ENCODE data around the gene PTPRR.

Gene PTPRR

DNA sequence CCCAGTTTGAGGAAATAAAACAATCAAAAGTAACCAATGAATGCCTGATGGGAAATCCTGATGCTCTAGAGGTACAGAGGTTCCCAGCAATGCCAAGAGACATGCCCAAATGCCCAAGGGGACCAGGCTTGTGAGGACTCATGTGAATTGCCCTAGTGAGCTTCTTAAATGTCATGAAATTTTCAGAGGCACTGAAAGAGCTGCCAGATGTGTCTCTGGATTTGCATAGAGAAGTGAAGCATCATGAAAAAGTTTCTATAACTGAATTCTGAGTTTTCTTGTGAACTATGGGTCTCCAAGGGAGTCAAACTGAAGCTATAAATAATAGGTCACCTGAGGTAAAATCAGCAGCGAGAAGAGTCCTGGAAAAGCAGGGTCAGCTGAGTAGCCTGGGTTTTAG lies 9.9 kb downstream of the PTPRR start:
- DNase-seq (ENCODE audit: low read depth in 2 of 2): no peak

DNA sequence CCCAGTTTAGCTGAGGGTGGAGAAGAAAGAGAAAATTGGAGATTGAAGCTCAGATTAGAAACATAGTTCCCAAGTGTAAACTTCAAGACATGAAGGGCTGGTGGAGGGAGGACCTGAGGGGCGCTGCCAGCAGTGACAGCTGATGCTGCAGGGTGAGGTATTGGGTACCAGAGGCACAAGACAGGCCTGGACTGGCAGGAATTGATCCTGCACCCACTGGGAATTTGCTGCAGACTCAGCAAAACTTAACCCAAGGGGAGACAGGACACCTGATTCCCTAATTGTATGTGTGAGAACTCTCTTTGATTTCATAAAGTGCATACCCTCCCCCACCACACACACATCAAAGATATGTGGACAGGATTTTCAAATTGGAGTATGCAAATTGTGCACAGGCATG lies 11.6 kb downstream of the PTPRR start:
- no peak for DNase-seq (ENCODE audit: low read depth in 2 of 2)

DNA sequence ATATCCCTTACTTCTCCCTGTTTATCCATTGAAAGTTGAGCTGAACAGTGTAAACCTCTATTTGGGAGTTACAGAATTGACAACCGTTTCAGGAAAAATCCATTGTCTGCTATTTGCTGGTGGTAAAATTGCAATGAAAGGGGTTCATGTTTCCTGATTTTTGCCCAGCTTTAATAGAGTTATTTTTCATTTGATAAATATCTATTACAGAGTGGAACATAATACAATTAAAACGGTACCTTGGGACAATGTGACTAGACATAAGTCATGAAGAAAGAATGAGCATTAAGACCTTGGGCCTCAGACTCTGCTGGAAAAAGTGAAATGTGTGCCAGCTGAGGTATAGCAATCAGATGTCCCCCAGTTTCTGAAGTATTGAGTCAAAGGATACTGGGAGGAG lies 13.1 kb downstream of the PTPRR start:
- no peak for DNase-seq (ENCODE audit: low read depth in 2 of 2)

DNA sequence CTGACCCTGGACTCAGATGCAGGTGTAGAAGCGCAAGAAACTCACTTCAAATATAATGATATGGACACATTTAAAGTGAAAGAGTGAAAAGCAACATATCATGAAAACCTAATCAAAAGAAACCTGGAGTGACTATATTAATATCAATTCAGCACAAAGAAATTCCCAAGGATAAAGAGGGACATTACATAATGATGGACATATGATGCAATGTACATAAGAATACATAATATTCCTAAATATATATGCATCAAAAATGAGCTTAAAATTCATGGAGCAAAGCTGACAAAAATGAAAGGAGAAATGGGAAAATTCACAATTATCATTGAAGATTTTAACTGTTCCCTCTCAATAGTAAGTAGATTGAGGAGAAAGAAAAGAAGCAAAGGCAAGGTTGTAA lies 24.6 kb downstream of the PTPRR start:
- DNase-seq (ENCODE audit: low read depth in 2 of 2): no peak

DNA sequence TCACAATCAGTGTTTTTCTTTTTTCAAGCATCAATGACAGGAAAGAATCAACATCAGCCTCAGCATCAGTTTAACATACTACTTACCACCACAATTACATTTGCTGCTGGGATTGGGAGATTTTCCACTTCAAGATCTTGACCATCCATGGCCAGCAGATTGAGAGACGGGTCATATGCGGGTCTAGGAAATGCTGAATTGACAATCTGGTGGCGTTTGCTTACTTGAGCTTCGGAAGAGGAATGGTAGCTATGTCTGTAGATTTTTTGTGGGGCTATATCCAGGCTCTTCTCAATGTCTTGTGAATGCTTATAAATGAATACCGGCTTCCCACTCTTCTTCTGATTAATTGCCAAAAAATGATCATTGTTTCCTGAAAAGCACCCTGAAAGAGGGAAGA lies 27.9 kb downstream of the PTPRR start:
- DNase-seq (ENCODE audit: low read depth in 2 of 2): no peak

DNA sequence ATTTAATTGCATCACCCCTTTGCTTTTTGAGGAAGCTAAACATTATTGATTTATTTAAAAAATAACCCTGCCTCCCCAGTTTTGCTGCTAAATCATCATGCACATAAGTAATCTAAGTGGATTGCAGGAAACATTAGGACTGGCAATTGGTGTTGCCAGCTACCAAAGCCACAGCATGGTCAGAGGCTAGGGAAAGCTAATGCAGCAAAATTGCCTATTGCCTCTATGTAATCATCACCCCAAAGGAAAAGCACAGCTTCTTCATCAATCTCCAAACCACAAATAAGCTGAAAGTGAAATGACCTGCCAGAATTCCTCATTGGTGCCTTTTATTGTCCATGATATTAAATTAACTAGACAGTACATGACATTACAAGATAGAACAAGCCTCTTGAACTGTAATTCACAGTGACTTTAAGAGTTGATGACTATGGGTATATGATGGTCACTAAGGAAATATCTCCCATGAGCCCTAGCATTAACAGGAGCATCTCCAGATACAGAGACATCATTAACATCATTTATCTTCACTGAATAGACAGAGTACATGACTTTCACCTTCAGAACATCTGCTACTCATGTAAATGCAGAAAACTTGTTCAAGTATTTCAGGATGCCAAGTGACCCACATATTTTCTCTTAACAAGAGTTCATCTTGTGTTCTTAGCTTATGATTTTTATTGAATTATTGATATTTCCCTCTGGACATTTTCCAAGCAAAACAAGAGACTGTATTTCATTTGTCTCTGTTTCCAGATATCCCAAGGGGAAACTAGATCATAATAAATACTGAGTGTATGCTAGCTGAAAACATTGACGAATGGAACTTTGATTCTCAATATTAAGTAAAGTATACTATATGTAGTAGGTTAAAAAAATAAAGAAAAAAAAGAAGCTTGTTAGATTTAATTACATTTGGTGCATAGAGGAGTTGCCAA lies 29.4 kb downstream of the PTPRR start:
- no peak for DNase-seq (ENCODE audit: low read depth in 2 of 2)

DNA sequence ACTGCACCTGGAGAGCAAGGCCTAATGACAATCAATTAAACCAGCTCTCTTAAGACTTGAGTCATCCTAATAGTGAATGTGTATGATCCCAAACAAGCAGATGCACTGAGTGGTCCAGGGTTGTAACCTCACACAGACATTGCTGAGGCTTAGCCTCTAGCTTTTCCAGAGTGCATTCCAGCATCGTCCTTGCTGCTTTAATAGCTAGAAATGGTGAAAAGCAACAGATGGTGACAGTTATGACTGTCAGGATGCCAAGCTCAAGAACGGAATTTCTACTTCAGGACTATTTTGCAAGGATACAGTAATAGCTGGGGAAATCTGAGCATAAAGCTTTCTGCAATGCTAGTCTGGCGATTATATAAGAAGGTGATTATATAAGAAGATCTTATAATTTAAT lies 34.6 kb downstream of the PTPRR start:
- DNase-seq (ENCODE audit: low read depth in 2 of 2): no peak

DNA sequence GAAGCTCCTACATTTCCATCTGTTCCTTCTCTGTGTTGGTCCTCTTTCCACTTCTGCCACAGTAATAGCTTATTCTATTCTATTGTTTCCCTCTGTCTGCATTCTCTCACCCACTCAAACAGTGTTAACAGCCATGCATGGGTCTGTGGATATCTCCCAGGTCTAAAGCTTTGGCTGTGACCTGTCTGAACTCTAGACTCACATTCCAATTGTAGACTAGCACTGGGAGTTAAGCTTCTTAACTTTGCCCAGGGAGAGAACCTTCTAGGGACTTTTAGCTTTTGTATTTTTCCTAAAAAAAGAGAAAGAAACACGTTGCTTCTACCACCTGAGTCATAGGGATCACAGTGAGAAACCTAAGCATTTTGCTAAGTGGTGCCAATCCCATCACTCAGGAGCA lies 36.7 kb downstream of the PTPRR start:
- DNase-seq (ENCODE audit: low read depth in 2 of 2): no peak

DNA sequence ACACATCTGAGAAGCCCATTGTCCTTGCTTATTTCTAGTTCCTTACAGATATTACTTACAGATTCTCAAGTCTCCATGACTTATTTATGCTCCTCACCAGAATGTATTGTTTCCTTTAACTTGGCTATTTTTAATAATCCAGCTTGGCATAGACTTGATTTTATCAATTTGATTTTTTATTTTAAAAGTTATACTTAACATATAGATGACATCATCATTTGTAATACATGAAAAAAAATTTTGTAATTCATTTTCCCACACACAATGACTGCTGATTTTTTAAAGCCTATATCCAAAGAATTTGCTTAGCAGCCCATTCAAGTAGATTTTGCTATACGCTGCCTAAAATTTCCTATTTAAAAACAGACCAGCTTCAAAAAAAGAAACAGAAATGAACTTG lies 39.8 kb downstream of the PTPRR start:
- DNase-seq (ENCODE audit: low read depth in 2 of 2): no peak

DNA sequence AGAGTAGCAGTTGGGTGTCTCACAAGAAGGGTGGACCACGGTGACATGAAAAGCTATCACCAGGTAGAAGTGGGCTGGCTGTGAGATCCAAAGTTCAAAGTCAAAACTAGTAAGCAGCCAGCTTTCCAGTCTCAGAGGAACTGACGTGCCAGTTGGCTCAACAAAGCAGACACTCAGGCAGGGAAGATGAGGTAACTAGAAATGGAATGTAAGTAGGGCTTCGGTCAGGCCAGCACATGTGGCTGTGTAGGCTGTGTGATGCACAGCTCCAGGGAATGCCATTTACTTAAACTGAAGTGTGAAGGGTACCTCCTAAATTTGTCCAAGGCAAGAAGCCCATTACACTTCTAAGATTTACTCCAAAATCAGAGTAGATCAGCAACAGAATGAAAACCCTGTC lies 43.6 kb downstream of the PTPRR start:
- DNase-seq (ENCODE audit: low read depth in 2 of 2): no peak

DNA sequence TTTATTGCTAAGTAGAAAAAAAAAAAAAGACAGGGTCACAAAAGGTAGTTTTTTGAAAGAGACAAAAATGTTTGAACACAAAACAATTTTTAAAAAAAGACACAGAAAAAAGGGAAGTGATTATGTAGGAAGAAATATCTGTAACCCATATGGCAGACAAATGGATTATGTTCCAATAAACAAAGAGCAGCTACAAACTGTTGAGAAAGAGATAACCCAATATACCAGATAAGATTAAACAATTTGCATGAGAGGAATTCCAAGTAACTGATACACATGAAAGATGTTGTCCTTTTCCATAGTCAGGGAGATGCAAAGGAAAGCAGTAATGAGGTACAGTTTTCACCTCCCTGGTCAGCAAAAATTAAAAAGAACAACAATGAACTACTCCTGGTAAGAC lies 44.9 kb downstream of the PTPRR start:
- no peak for DNase-seq (ENCODE audit: low read depth in 2 of 2)

DNA sequence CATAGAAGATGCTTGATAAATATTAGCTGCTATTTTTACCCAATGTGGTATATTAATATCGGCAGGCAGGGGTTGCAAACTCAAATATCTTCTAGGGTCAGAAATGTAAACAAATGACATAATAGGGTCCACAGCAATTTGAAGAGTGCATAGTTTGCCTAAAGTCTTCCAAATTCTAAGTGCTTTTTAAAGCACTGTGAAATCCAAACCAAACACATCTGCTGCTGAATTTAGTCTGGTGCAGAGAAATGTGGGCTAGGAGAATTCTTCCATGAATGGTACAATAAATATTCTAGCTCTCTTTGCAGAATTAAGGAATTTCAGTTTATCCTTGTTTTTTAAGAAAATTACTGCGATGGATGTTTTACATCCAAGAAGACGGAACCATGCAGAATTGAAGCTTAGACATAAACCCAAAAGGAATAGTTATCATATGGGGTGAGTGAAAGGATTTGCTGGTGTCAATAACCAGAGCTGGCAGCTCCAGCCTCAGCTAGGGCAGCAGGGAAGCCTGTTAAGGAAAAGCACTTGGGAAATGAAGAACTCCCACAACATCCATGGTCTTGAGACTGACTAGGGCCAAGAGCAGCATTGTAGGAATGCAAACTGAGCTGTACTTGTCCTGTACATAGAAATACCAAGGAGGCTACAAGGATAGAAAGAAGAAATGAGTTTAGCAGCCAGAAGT lies 65.5 kb downstream of the PTPRR start:
- no peak for DNase-seq (ENCODE audit: low read depth in 2 of 2)

DNA sequence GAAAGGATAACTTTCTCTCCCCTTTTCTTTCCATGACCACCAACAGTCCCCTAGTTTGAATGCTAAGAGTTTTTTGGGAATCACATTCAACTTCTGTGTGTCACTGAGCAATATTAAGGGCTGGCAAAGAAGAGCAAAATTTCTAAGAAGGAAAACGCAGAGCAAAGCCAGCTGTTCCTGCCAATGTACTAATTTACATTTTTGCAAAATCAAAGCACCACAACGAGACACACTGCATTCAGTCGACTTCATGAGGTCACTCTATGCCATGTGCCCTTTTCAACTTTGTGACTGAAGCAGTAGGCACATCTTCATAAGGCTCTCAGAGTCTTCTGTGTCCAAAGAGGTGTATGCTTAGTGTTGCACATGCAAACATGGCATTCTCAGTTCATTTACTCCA lies 66.4 kb downstream of the PTPRR start:
- DNase-seq (ENCODE audit: low read depth in 2 of 2): no peak

DNA sequence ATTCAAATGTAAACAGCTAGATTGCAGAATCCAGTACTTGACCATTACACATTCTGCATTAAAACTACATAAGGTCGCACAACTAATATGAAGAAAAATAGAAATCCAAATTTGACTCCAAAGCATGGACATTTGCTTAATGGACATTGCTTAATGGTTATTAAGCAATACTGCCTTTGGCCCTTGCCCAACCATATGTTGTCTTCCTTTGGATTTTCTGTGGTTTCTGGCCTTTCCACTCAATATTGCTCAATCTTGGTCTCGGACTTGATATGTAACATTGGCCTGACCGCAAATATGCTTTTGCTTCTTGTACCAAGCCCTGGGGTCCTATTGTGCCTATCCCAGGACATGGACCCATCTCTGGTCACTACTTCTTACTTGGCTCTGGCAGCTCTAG lies 67.2 kb downstream of the PTPRR start:
- DNase-seq (ENCODE audit: low read depth in 2 of 2): no peak

DNA sequence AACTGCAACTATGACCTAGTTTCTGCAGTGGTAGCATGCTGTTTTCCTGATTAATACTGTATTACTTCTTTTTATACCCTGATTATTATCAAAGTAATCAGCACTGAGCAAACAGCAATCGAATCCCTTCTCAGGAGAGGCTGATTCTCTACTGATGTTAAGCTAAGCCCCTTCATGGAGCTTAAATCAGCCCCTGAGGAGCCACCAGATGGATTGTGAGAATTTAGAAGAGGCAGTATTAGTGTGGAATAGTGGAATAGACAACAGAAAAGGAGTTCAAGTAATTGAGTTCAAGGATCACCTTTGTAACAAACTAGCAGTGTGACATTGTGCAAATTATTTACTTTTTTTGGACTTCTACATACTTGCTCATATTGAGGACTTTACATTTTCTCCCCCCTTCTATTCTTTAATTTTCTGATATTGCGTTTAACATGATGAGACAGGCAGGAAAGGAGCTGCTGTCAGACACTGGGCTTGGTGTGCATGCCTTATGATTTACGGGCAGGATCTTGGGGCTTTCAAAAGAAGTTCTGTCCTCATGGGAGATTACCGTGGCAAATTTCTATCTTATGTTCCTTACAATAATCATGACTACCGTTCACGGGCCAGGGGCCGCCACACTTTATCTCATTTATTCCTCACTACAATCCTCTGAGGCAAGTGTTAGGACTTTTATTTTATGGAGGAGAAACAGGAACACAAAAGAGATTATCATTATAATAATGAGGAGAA lies 68.0 kb downstream of the PTPRR start:
- DNase-seq (ENCODE audit: low read depth in 2 of 2): no peak

DNA sequence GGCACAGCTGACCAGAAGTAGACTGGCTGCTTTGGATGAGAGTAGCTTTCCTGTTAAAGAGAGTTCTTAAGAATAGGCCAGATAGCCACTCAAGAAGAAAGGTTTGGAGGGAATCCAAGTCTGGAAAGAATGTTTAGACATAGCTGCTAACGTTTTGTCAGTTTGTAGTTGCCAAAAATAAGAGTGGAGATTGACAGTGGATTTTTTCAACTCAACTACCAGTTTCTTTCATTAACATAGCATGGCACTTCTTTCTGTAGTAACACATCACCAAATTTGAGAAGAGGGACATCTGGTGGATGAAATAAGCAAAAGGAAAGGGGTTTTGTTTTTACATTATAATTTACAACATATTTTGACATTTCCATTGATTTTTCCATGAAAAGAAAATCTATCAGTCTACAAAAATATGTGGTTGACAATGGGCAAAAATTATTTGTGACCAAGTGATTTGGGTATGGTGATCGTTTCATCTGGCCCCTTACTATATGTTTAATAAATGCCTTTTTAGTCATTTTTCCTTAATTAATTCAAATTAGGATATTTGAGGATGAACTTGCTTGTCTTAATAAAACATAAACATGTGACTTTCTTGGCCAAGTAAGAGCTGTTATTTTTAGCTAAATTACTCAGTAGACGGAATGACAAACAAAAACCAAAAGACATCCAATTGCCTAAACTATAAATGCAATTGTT lies 71.1 kb downstream of the PTPRR start:
- DNase-seq (ENCODE audit: low read depth in 2 of 2): no peak

DNA sequence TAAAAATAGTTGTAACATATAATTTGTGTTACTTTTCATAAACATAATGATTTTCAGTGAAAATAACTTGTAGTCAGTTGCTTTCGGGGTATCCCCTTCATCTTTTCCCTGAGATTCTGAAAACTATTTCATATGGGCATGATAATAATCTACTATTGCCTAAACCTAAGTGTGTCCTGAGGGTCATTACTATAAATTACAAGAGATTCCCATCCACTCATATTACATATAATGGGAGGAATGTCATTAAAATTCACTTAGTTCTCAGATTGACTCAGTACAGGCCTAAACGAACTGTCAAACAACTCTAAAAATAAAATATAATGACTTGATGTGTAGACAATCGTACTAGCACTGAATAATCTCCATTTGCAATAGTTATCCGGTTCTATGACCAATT lies 72.7 kb downstream of the PTPRR start:
- DNase-seq (ENCODE audit: low read depth in 2 of 2): no peak

DNA sequence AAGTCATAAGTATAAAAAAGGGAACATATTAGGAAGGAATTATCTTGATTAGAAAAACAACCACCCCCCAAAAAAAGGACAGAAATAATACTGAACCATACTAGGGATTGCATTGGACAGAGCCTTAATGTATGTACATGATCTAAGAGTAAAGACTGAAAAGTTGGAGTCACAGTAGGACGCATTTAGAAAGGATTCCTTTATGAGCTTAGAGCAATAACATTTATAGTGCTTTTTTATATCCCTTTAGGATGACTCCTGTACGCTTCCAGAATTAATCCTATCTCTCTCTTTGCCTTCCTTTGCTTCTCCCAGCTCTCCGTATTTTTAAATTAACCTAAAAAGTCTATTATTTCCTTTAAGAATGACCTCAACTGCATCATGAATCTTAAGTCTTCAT lies 75.3 kb downstream of the PTPRR start:
- no peak for DNase-seq (ENCODE audit: low read depth in 2 of 2)

DNA sequence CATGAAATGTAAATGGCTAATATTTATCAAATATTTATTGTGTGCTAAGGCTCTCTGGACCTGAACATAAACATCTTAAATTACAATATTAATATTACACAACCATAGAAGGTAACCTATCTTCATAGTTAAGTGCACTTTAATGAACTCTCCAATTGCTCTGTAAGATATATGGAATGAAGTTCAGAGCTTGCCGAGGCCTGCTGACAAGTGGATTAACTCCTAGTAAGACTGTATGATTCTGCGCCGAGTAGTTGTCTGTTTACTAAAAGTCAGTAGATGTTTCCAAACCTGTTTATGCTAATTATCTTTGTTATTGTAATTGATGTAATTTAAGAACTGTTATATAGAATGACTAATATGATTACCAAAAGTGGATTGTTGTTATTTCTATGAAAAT lies 77.2 kb downstream of the PTPRR start:
- DNase-seq (ENCODE audit: low read depth in 2 of 2): no peak

DNA sequence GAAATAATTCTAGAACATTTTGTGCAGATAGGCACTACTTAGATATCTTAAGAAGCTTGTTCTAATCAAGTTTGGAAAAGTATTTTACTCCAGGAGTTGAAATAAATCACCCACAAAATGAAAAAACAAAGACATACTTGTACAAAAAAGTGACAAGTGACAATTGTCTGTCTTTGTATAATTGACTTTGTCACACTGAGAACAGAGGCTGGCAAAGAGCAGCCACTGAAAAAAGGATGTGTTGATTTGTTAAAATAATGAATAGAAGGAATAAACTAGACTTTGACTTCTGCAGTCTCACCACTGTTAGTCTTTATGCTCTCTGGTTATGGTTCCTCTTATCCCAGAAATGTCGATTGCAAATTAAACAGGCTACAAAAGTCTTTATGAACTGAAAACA lies 77.6 kb downstream of the PTPRR start:
- no peak for DNase-seq (ENCODE audit: low read depth in 2 of 2)

DNA sequence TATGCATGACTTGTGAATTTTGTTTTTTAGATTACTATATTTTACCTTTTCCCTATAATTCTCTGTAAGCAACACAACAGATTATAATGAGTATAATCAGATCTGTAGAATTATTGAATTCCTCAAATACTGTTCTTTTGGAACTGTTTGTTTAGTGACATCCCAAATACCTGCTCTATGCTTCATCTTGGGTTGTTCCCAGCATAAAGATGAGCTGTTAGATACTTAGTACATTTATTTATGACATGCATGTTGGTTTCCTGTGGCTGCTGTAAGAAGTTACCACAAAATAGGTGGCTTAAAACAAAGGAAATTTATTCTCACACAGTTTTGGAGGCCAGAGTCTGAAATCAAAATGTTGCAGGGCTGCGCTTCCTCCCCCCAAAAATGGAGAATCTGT lies 78.4 kb downstream of the PTPRR start:
- no peak for DNase-seq (ENCODE audit: low read depth in 2 of 2)

All from activated CD4-positive, alpha-beta T cell treated with anti-CD3 and anti-CD28 coated beads for 24 hours (primary cell).